Loucy (cell line): Measurements from ENCODE around the gene XXYLT1.

Experiments used
- H2AFZ ChIP-seq: fragments of 200-600 bp; sonication (generic); 2 replicates; pipeline ENCODE4 v1.6.0; 2016; ENCODE audit warnings: antibody characterized with exemption, mild to moderate bottlenecking, low read length, moderate library complexity
- H3F3A ChIP-seq: fragments of 200-600 bp; 2 replicates; pipeline ENCODE4 v1.6.0; 2016; ENCODE audit warnings: antibody characterized with exemption, low read depth, mild to moderate bottlenecking
- H3K27me3 ChIP-seq: fragments of 200-600 bp; sonication (generic); 2 replicates; pipeline ENCODE4 v1.6.1; 2014; ENCODE audit warnings: low read length, mild to moderate bottlenecking; ENCODE audit not compliant: insufficient read depth, poor library complexity, severe bottlenecking
- H3K36me3 ChIP-seq: fragments of 200-600 bp; sonication (generic); 2 replicates; pipeline ENCODE4 v1.6.1; 2016; ENCODE audit warnings: low read length; ENCODE audit not compliant: insufficient read depth
- H3K4me1 ChIP-seq: fragments of 200-600 bp; sonication (generic); 2 replicates; pipeline ENCODE4 v1.5.1; 2014; ENCODE audit warnings: low read length, mild to moderate bottlenecking; ENCODE audit not compliant: insufficient read depth, poor library complexity, severe bottlenecking
- H3K4me2 ChIP-seq: fragments of 200-600 bp; sonication (generic); 2 replicates; pipeline ENCODE4 v1.6.0; 2014; ENCODE audit warnings: antibody characterized with exemption, low read length, low read depth, mild to moderate bottlenecking; ENCODE audit not compliant: poor library complexity, severe bottlenecking
- H3K4me3 ChIP-seq: fragments of 200-600 bp; sonication (generic); 2 replicates; pipeline ENCODE4 v1.5.1; 2014; ENCODE audit warnings: low read length, mild to moderate bottlenecking, mixed read lengths; ENCODE audit not compliant: poor library complexity, severe bottlenecking
- H3K79me2 ChIP-seq: fragments of 200-600 bp; sonication (generic); 2 replicates; pipeline ENCODE4 v1.6.1; 2014; ENCODE audit warnings: low read length; ENCODE audit not compliant: insufficient read depth
- H3K9ac ChIP-seq: fragments of 200-600 bp; sonication (generic); 2 replicates; pipeline ENCODE4 v1.6.0; 2014; ENCODE audit warnings: mild to moderate bottlenecking, low read depth, low read length, moderate library complexity; ENCODE audit not compliant: poor library complexity, severe bottlenecking
- H3K9me2 ChIP-seq: fragments of 200-600 bp; sonication (generic); replicated peaks from 2 replicates; pipeline ENCODE4 v1.6.1; 2016; ENCODE audit warnings: low read depth, low read length, mixed read lengths
- H3K9me3 ChIP-seq: fragments of 200-600 bp; sonication (generic); 2 replicates; pipeline ENCODE4 v1.6.1; 2014; ENCODE audit warnings: mild to moderate bottlenecking, antibody characterized with exemption, low read length, low read depth; ENCODE audit not compliant: insufficient read depth
- H4K20me1 ChIP-seq: fragments of 200-600 bp; sonication (generic); 2 replicates; pipeline ENCODE4 v1.6.0; 2014; ENCODE audit warnings: antibody characterized with exemption, low read length, mild to moderate bottlenecking; ENCODE audit not compliant: insufficient read depth, poor library complexity, severe bottlenecking
- EZH2phosphoT487 ChIP-seq: fragments of 200-600 bp; IDR thresholded peaks from 2 replicates; pipeline ENCODE4 v1.6.1; 2018; ENCODE audit warnings: antibody characterized with exemption, mild to moderate bottlenecking, moderate library complexity, borderline replicate concordance
- TF ChIP-seq, protein P1 (sequence below): fragments of 200-600 bp; sonication (generic); conservative IDR thresholded peaks from 2 replicates; pipeline ENCODE4 v1.5.1; 2014; ENCODE audit warnings: mild to moderate bottlenecking, antibody characterized with exemption, low read length

XXYLT1 gene

DNA sequence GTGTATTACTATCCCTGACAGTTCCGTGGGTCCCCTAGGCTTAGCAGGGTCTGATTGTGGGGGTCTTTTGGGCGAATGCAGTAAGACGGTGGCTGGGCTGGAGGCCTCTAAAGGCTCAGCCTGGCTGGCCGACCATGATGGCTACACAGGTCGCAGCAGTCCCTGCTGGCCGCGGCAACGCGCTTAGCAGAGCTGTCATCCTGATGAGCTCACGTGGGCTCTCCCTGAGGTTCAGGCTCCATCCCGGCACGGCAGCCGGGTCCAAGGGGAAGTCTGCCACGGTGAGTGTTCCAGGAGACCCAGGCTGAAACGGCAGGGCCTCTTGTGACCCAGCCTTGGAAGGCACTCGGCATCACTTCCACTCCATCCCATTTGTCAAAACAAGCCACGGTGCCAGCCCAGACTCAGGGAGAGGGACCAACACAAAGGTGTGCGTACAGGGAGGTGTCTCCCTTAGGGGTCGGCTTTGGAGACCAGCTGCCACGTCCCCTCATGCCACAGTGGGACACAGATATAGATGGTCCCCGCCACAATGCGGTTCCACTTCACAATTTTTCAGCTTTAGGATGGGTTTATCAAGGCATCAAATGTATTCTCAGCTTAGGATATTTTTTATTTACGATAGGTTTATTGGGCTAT lies 101.8 kb downstream of the XXYLT1 start:
- TF ChIP-seq, protein P1, sequence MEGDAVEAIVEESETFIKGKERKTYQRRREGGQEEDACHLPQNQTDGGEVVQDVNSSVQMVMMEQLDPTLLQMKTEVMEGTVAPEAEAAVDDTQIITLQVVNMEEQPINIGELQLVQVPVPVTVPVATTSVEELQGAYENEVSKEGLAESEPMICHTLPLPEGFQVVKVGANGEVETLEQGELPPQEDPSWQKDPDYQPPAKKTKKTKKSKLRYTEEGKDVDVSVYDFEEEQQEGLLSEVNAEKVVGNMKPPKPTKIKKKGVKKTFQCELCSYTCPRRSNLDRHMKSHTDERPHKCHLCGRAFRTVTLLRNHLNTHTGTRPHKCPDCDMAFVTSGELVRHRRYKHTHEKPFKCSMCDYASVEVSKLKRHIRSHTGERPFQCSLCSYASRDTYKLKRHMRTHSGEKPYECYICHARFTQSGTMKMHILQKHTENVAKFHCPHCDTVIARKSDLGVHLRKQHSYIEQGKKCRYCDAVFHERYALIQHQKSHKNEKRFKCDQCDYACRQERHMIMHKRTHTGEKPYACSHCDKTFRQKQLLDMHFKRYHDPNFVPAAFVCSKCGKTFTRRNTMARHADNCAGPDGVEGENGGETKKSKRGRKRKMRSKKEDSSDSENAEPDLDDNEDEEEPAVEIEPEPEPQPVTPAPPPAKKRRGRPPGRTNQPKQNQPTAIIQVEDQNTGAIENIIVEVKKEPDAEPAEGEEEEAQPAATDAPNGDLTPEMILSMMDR = no peak
- no peak for TF ChIP-seq EZH2phosphoT487
- H3K9ac ChIP-seq = no peak overlapping the region
- H3K36me3 ChIP-seq = no peaks in the 10 kb centered on the region
- H3K9me2 ChIP-seq = no peaks in the 10 kb centered on the region
- peaks cover 31% of the 10 kb centered on the region for H3K4me1 ChIP-seq
- H3F3A ChIP-seq = no peaks in the 10 kb centered on the region
- H3K4me2 ChIP-seq = no peak overlapping the region
- H4K20me1 ChIP-seq = no peaks in the 10 kb centered on the region
- no peak overlapping the region for H2AFZ ChIP-seq
- no peaks in the 10 kb centered on the region for H3K27me3 ChIP-seq
- no peak overlapping the region for H3K4me3 ChIP-seq
- peaks cover 26% of the 10 kb centered on the region; the same call in 1 of the 2 replicates for H3K79me2 ChIP-seq
- no peaks in the 10 kb centered on the region for H3K9me3 ChIP-seq

DNA sequence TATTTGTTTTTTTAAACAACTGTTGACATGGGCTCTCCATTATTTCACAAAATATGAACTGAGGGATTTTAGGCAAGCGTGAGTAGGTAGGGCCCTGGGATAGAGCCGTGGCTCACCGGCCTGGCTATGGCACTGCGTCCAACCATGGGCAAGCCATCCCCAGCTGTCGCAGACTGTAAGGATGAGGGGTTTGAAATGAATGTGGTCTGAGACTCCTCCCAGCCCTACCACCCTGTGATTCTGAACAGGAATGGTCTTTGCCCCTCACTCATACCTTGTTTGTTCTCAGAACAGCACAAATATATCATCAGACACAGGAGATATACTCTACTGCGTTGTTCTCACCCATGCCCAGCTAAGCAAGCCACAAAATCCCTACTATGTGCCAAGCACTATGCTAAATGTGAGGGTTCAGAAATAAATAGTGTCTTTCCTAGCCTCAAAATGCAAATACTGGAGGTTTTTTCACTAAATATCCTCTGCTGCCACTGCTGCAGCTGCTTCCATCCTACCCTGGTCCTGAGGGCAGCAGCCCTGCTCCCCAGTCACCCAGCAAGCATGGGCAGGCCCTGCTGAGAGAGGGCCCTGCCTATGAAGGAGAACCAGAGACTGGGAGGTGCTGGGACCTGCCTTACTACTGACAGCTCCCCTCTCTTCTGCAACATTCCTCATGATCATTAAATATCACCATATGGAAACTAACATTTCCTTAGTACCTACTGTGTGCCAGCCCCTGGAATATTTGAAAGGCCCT lies 102.8 kb downstream of the XXYLT1 start:
- H3K27me3 ChIP-seq = no peaks in the 10 kb centered on the region
- H3K9me3 ChIP-seq = no peaks in the 10 kb centered on the region
- peaks cover 5% of the 10 kb centered on the region for H3F3A ChIP-seq
- H3K9ac ChIP-seq = no peak overlapping the region
- TF ChIP-seq EZH2phosphoT487 = no peak
- TF ChIP-seq, protein P1 = no peak
- H3K9me2 ChIP-seq = no peaks in the 10 kb centered on the region
- H3K4me1 ChIP-seq = peaks cover 31% of the 10 kb centered on the region
- H2AFZ ChIP-seq = no peak overlapping the region
- no peaks in the 10 kb centered on the region for H4K20me1 ChIP-seq
- H3K36me3 ChIP-seq = no peaks in the 10 kb centered on the region
- no peak overlapping the region for H3K4me2 ChIP-seq
- no peak overlapping the region for H3K4me3 ChIP-seq
- peaks cover 30% of the 10 kb centered on the region; the same call in 1 of the 2 replicates for H3K79me2 ChIP-seq

DNA sequence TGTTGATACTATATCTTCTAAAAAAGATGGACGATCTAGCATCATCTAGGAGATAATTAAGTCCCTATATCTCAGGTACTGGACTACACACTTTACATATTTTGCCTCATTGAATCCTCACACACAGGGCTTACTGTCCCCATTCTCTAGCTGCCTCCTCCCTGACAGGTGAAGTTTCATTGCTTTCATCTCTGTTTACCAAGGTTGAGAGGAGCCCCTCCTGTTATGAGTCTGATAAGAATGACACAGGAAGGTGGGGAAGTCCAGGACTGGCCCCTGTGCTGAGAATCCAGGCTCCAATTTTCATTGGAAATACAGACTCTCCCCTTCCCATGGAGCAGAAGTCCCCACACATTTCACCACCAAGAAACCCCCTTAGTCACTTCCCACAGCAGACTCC lies 105.2 kb downstream of the XXYLT1 start:
- H3K9me2 ChIP-seq = no peaks in the 10 kb centered on the region
- H4K20me1 ChIP-seq = no peaks in the 10 kb centered on the region
- H3K4me1 ChIP-seq = peaks cover 53% of the 10 kb centered on the region

More for the DNA sequence above, 105.2 kb downstream of the XXYLT1 start:
- no peak for TF ChIP-seq EZH2phosphoT487
- Histone ChIP-seq H3K27me3 (no peaks in the 10 kb centered on the region), H3K79me2 (peaks cover 36% of the 10 kb centered on the region), H3K9ac (peak overlapping the region; percentile 79), H3K4me2 (peak overlapping the region; percentile 10), H3F3A (peaks cover 17% of the 10 kb centered on the region), H3K9me3 (no peaks in the 10 kb centered on the region), H2AFZ (no peak overlapping the region), H3K4me3 (no peak overlapping the region), H3K36me3 (no peaks in the 10 kb centered on the region)
